ENCODE measurements around the gene LRRC51.

- no peak for TF ChIP-seq CTCF (IDR thresholded peaks at IDR 0.05)
- TF ChIP-seq POLR2A (IDR thresholded peaks at IDR 0.05; ENCODE audit: low read depth): no peak
- TF ChIP-seq POLR2AphosphoS5 (IDR thresholded peaks at IDR 0.05): no peak
These were observed 44.0 kb upstream of the LRRC51 start for GRCh38 chr11:72036687-72037086.
